GM18873 (cell line): ENCODE results near the gene ITGB6.

ENCODE experiments used
- ATAC-seq: cut with Tn5 transposase; IDR thresholded peaks from one replicate; pipeline ENCODE4 v1.9.1; 2021; ENCODE audit warnings: mild to moderate bottlenecking, moderate library complexity, moderate number of reproducible peaks; ENCODE audit not compliant: unreplicated experiment, low FRiP score

The ITGB6 gene

DNA sequence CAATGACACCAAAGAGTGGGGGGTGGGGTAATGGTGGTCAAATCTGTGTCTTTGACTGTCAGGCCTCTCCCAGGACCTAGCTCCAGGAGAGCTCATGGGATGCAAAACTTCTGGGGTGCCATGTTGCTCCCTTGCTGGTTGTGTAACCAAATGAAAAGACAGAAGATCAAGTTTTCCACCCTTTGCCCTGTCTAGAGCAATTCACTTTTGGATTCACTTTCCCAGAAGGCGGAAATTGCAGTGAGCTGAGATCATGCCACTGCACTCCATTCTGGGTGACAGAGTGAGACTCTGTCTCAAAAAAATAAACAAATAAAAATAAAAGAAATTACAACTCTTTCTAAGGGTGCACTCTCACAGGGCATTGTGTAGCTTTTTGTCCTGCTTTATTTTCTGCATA is 102.7 kb downstream of the ITGB6 start:
- ATAC-seq: no peak

DNA sequence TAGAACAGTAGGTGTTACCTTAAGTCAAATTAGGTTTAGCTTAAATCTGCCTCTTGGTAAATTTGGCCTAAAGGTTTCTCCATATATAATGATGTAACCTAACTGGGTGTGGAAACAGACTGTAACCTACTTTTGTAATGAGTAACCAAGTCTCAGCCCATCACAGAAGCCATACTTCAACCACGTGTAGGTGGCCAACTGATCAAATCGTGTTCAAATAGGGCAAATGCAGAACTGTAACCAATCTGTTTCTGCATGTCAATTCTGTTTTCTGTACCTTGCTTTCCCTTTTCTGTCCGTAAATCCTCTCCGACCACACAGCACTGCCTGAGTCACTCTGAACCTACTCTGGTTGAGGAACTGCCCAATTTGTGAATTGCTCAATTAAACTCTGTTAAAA is 103.7 kb downstream of the ITGB6 start:
- ATAC-seq: no peak

DNA sequence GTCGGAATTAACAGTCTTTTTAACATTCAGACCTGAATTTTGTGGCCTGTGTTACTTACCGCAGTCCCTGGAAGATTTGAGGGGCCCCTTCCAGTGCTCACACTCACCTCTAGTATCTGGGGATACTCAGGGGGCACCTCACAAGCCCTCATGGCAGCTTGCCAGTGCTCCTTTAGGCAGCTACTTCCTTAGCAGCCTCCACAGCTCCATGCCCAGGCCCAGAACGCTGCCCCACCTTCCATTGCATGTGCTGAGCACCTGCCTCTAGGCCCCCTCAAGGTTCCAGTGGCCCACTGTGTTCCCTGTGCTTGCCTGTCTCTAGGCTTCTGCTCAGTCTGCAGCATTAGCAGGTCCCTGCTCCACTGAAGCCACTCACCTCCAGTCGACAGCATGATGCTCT is 107.6 kb downstream of the ITGB6 start:
- ATAC-seq: no peak

DNA sequence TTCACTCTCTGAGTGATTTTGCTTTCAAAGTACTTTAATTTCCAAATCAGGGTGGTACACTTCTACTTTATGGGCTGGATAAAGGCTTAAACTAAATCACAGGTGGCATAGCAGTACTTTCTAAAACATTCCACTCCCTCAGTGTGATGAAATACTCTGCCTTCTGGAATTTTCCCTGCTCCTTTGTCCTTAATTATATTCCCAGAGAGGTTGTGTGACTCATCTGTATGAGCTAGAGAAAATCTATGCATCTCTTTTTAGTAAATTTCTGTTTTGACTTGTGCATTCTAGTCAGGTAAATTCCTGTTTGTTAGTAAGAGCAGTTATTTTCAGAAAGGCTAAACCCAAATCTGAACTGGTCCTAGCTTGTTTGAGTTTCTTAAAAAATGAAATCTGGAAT is 108.7 kb downstream of the ITGB6 start:
- ATAC-seq: no peak

DNA sequence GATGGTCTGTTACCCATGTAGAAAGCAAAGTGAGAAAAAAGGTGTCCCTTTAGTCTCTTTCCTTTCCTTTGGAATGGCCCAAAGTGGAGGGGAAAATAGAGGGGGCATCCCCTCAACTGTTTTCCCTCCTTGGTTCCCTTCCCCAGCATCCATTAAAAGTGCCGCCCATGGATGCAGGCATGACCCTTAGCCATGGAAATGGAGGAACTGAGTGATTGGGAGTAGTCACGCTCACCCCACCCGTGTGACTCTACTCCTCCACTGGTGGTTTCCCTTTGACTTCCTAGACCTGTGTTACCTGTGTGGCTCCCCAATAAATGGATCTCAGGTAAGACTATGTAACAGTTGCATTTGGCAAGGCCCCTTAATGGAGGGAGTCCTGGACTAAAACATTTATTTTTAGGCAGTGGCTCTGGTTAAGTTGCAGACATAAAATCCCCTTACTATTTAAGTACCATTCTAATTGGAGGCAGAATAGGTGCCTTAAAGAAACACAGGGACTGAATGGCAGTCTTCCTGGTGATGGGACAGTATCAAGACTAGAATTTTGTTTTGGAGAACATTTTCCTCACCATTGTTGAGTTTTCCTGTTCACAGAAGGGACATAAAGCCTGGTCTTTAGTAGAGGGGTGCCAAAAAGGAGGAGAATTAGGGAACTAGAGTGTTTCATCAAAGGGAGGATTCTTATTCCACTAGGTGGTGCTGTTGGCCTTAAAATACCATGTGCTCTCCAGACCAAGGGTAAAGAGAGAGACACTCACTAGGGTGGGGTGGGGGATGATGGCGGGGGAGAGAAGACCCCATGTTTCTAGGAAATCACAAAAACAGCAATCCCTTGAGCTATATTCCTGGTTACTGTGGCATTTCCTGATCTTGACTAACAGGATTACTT is 112.0 kb downstream of the ITGB6 start:
- ATAC-seq: no peak

DNA sequence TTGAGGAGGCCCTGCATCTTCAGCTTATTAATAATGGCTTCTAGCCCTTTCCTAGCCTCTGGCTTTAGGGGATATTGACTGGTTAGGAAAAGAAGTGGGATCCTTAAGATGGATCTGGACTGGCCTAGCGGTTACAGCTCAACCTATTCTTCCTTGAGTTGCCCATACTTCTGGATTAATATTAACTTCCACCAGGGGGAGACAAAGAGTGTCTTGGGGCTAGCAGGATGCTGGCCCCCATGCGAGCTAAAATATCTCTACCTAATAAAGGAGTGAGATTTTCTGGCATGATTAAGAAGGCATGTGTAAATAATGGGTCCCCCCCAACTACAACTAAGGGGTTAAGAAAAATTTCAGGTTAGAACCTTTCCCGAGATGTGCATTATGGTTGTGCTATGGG is 114.4 kb downstream of the ITGB6 start:
- no peak for ATAC-seq

DNA sequence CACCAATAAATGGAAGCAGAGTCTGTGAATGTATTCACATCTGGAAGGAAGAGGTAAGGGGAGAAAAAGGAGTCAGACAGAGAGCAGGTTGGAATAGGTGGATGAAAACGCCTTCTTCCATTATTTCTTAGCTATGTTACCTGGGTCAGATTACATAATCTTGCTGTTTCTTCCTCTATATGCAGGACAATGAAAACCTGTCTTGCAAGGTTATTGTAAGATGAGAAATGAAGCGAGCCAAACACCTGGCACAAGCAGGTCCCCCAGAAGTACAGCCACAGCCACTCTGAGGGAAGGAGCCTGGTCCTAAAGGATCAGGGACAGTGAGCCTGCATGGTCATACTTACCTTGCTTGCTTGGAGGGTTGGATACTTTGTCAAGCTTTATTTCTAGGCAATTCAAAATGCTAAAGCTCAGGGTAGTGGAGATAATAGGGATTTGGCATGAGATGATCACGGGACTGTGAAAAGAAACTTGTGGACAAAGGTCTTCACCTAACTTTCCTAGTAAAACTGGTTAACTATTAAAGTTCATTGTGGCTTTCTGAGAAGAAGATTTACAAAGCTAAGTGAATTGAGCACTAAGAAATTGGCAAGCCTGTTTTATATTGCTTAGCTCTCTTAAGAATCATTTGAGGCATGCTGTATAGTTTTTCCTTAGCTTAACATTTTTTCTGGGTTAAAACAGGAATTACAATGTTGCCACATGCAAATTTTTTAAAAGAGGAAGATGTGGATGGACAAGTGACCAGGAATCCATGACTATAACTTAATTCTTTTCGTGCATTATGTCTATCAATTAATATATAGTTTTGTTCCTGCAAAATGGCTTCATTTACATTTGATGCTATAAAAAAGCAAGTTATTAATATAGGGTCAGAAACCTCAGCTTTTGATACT is 121.9 kb downstream of the ITGB6 start:
- no peak for ATAC-seq

DNA sequence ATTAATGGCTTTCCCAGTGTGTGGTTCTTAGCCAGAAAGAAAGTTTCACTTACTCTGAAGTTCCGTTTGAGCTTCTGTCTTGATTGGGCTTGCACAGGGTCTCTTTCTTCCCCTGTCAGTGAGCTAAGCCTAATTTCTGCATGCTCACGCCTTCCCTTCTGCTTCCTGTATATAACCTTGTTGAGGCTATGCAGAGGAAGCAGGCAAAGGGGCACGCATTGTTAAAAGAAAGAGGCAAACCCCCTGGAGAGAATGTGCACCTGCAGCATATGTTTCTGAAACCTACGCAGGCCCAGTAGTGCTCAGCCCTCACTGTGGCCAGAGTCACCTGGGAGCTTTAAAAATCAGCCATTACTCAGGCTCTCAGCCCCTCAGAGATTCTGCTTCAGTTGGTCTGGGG is 123.2 kb downstream of the ITGB6 start:
- ATAC-seq: no peak

DNA sequence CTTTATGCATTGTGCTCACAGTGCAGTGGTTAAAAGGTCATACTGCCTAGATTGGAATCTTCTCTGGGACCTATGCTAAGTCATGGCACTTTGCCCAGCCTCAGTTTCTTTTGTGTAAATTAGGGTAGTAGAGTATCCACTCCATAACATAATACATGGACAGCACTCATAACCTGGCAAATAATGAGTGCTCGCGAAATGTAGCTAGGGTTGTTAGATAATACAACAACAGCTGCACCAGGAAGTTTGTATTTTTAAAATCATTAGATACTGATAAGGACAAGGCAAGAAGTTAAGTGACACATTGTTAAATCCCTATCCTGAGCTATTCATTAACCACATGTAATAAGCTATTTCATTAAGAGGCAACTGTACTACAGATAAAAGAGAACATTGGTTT is 123.8 kb downstream of the ITGB6 start:
- ATAC-seq: no peak

DNA sequence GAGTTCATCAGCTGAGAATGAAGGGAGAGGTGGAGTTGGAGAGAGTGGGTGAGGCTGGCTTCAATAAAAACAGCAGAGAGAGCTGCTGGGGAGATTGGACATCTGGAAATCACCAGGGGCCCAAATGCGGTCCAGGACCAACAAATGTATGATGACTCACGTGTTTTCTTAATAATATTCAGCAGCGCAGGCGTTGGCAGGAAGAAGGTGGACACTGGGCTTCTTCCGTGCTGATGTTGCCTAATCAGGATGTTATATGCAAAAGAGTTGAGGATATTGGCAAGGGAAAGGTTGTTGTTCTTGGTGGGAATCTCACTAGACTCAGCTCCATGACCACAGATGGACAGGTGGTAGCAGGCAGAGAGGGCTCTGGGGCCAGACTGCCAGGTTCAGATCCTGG is 124.9 kb downstream of the ITGB6 start:
- no peak for ATAC-seq

DNA sequence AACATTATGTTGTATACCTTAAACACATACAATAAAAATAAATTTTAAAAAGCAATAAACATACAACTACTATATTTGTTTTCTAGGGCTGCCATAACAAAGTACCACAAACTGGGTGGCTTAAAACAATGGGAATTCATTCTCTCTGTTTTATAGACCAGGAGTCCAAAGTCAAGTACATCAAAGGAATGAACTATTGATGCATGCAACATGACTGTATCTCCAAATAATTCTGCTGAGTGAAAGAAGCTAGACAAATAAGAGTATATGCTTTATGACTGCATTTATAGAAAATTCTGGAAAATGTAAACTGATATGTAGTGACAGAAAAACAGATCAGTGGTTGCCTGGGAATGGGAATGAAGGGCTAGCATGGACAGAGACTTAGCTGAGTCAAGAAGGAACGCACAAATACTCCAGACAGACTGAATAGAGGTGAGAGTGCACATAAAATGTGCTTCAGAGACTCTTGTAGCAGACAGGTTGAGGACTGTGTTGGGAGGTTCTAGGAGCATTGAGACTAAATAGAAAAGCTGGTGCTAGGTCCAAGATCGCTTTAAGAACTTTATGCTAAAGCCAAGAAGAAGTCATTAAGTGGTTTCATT is 126.7 kb downstream of the ITGB6 start:
- ATAC-seq: no peak

DNA sequence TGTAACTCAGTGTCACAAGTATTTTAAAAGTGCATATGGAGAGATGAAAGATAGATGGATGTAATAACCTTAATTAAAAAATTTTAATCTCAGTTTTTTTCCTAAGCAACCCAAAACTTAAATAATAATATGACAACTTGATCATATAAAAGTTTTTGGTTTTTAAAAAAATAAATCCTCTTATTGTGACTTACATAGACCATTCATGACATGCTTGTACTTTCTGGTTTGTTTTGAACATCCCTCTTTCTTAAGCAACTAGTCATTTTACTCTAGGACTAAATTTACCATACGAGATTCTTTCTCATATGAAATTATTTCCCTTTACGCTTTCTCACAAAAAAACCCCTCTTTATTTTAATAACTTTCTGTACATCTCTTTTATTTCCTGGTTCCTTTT is 131.2 kb downstream of the ITGB6 start:
- no peak for ATAC-seq

DNA sequence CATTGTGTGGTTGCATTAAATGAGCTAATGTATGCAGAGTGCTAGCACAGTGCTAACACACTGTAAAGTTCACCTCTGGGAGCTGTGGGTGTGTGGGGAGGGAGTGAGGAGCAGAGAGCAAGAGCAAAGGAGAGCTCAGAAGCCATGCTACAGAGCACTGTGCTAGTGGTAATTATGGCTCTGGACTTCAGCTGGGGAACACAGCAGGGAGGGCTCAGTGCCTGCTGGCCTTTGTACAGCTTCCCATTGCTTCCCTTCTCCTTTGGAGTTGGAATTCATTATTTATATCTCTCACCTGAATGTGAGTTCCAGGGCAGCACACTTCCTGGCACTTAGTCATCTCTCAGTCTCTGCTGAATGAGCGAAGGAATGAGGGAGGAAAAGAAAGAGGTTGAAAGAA is 135.2 kb downstream of the ITGB6 start:
- ATAC-seq: no peak

DNA sequence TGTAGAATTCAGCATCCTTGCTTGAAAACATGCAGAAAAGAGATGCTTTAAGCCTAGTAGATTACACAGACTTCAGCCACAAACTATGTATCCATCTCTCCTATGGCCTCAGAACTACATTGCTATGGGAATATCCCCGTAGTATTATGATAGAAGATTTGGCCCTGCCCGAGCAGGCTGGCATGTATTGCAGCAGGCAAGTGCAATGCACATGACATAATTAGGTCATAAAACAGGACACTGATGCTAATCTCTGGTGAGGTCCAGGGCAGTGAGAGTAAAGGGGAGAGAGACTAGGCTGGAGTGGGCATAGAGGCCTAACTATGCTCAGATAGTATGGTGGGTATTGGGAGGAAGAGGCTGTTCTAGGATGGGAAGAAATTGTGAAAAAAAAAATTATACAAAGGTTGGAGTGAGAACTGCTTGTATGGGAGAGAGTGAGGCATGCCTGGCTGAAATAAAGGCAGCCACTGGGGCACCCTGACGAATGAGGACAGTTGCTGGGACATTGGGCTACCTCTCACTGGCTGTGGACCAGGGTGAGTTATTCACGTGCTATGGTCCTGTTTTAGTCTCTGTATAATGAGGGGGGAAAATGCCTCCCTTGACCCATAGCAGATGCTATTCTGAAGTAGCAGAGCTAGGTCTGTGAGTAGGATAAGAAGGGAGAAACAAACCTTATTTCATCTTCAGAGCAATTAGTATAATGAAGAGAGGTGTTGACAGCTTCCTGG is 136.0 kb downstream of the ITGB6 start:
- no peak for ATAC-seq

DNA sequence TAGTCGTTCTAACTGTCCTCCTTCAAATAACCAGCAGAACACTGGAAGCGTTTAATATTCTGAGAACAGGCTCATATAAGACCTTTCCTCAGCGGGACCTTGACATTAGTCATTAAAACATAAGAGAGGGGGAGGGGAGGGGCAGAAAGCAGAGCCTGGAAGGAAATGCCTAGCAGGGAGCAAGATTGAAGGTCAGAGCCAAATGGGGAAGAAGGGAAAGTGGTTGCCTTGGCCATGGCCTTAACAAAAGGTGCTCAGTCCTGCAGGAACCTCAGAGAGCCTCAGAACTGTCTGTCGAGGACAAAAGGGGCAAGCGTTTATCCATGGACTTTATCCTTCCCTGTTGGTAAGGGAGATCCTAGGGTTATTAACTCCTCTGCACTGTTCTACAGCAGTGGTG is 136.8 kb downstream of the ITGB6 start:
- no peak for ATAC-seq

DNA sequence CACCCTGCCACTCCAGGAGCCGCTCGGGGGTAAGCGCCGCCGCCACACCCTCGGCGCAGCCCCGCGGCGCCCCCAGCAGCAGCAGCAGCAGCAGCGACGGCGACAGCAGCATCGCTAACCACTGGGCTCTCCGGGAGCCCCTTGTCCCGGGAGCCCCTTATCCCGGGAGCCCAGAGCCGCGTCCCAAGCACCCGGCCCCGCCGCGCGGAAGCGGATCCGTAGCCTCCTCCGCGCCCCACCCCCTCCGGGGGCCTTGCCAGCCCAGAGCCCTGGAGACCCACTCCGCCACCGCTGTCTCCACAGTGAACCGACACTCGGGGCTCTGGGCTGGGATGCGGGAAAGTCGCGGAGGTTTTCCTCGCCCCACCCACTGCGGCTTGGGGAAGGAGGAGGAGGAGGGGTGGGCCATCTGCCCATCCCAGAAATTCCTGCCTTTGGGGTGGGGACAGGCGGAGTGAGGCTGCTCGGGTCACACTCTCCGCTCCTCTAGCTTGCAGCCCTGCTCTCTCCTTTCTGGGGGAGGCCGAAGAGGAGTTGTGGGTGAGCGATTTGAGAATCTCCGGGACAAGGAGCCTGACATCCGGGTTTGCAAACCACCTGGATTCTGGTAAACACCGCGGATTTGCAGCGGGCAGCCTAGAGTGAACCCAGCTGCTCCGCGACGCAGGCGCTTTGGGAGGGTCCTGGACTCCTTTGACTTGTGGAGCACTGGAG is 137.6 kb downstream of the ITGB6 start, which contains the start of gene PLA2R1:
TSS of gene PLA2R1 (minus strand) at position 324 of the 714 bp plus-strand sequence. CDS start at position 112, 212 bp downstream.
- ATAC-seq: no peak

DNA sequence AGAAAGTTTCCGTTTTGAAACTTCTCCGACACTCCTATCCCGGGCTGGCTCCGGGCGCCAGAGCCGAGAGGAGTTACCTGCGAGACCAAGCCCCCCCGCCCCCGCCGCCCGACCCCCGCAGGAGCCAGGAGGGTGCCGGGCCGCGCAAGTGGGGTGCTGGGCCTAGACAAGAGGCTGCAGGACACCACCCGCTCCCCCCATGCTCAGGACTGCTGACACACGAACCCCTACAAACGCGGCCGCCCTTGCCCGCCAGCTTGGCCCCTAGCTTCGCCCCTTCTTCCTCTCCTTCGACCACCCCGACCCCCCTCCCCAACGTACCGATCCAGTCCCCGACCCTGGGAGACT is 138.2 kb downstream of the ITGB6 start:
- ATAC-seq: no peak

DNA sequence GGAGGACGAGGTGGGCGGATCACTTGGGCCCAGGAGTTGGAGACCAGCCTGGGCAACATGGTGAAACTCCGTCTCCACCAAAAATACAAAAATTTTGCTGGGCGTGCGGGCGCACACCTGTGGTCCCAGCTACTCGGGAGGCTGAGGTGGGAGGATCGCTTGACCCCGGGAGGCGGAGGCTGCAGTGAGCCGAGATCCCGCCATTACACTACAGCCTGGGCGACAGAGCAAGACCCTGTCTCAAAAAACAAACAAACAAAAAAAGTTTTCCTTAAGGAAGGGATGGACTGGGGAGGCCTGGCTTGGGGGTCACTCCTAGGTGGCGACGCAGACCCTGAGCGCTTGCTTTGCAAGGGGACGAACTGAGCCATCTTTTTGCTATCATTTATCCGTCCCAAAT is 138.5 kb downstream of the ITGB6 start:
- ATAC-seq: no peak

DNA sequence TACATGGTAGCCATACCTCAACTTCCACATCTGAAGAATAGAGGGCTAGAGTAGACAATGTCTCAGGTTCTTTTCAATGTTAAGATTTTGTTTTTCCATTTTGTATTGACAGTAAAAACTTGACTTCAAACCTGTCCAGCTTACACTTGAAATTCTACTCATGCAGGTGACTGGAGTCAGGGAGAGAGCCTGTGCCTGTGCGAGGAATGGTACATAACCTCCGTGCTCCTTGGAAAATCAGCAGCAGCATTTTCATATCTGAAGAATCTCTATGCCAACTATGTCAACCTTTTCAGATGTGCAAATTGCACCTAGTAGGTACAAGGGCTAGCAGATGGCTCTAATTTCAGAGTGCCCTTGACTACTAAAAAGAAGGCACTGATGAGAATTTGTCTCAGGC is 139.8 kb downstream of the ITGB6 start:
- ATAC-seq: no peak

DNA sequence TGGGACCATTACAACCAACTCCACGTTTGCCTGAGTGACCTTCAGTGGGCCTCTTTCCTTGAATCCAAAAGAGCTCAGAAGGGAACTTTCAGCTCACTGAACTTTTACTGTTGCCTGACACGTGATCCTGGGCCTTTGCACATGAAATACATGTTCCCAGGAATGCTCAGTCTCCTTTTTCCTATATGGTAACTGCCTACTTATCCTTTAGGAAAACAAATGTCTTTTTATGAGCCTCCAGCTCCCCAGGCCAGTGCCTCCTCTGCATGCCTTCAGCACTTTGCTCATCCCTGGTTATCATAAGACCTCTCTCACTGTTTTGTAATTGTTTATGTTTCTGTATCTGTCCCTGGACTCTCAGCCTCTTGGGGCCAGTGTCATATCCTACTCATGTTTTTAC is 142.7 kb downstream of the ITGB6 start:
- no peak for ATAC-seq
